ENCODE results near the gene BCL11B. TPM values are rescaled to one million over a fixed set of nuclear protein-coding genes. Genes with fewer than 3 reads are reported as not detected.

BCL11B gene
- polyA plus RNA-seq, 12 donors = 0.77 to 21.1 (median 1.4) TPM; not detected in 1

GRCh38 chr14:99163446-99163845, 108.6 kb downstream of the BCL11B start:
- no peak for DNase-seq

DNA sequence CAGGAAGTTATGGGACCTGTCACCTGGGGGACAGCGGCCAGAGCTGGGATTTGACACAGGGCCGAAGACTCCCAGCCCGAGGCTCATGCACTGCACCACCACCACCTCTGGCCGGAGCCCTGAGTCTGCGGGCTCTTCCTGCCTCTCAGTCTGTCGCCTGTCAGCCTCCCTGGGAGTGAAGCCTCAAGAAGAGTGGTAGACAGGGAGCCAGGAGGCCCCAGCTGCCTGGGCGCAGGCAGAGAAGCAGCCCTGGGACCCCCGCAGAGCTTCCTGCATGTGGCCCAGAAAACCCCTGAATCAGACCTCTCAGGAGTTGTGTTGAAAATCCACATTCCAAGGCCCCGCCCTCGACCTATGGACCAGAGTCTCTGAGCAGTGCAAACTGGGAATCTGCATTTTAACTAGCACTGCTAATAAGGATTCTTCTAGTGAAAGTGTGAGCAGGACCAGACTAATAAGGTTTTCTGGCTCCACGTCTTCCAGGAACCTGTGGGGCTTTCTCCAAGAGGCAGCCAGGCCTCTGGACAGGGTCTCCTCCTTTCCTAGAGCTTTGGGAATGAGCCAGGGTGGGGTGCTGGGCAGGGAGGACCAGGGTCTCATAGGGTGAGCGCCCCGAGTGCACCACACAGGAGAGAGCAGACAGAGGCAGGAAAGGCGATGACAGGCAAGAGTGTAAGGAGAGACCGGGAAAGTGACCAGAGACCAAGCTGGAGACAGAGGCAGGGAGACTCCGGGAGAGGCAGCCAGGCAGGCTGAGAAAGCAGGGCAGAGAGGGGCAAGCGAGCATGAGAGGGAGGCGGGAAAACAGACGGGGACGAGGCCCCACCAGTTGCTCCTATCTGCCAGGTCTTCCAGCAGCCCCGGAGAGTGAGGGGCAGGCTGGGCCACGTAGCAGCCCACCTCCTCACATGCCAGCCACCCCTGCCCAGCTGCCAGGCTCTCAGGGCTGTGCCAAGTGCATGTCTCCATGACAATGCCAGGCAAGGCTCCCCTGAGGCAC, 112.4 kb downstream of the BCL11B start:
- no peak for DNase-seq

GRCh38 chr14:99158646-99159165, 113.3 kb downstream of the BCL11B start:
- DNase-seq = no peak

GRCh38 chr14:99158150-99158549, 113.8 kb downstream of the BCL11B start:
- no peak for DNase-seq

DNA sequence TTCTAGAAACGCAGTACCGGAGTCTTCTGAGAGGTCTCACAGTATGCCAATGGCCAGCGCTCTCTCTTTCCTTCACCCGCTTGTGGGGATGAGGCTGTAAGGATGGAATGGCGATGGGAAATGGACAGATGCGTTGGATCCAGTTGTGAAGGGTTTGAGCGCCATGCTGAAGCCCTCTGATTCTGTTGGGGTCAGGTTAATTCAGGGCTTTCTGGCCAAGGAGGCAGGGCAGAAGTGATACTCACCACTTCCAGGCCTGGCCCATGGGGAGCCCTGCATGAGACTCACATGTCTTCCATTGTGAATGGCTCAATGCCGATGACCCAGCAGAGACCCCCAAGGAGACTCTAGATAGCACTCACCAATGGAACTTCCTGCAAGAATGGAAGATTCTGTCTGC, 114.3 kb downstream of the BCL11B start:
- no peak for DNase-seq

DNA sequence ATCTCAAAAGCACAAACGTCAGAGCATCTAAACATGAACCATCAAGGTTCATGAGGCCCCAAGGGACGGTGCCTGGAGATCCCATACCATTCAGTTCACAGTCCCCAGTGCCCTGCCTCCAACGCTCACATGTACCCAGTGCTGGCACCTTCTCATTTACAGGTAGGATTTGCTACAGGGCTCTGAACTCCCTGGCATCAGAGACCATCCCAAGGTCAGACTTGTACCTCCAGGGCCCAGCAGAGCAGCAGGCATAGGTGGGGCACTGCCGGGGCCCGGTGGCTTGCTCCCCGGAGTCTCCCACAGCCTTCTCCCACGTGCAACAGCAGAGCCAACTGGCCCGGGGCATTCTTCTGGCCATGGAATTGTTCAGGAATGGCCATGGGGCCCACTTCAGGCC, 114.8 kb downstream of the BCL11B start:
- DNase-seq = no peak

DNA sequence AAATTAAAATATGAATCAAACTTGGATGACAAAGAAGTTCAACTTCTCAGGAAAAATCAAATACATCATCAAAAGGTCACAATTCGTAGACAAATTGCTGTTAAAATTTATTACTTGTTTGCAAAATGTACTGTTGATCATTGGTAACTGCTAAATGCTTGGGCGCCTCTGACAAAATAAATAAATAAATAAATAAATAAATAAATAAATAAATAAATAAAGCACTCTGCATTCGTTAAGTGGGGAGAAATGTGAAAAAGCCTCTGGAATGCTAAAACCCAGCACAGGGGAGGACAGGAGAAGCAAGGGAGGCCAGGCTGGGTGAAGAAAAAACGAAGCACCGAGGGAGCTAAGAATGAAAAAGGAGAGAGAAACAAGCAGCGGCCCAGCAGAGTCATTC, 115.2 kb downstream of the BCL11B start:
- no peak for DNase-seq

DNA sequence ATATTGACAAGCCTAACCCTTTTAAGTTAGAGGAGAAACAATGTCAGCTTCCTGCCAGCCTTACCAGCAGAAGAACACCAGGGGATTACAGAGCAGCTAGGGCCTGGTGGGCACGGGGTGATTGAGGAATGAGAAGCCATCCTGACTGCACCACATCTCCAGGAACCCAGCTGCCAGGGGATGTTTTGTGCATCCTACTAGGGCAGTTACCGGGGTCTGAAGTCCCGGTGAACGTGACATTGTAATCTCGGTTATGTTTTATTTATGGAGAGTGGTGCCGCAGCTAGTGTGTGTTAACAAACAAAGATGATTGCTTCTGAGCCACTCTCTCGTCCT, 115.9 kb downstream of the BCL11B start:
- DNase-seq = no peak

GRCh38 chr14:99155173-99156089, 116.6 kb downstream of the BCL11B start:
- no peak for DNase-seq

DNA sequence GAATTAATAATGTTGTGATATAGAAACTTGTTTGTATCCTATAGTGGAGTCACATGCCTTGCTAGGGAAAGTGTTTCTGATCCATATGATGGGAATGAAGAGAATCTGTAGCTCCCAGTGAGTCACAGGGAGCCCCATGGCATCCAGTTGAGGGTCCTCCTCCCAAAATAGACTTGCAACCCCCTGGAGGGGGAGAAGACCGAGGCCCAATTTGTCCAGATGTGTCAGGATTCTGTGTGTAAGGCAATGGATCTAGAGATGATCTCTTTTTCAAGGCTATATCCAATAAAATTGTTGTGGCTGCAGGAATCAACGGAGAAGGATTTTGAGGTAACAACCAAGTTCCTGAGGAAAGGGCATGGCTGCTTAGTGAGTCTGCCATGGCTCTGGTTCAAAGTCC, 121.8 kb downstream of the BCL11B start:
- no peak for DNase-seq

DNA sequence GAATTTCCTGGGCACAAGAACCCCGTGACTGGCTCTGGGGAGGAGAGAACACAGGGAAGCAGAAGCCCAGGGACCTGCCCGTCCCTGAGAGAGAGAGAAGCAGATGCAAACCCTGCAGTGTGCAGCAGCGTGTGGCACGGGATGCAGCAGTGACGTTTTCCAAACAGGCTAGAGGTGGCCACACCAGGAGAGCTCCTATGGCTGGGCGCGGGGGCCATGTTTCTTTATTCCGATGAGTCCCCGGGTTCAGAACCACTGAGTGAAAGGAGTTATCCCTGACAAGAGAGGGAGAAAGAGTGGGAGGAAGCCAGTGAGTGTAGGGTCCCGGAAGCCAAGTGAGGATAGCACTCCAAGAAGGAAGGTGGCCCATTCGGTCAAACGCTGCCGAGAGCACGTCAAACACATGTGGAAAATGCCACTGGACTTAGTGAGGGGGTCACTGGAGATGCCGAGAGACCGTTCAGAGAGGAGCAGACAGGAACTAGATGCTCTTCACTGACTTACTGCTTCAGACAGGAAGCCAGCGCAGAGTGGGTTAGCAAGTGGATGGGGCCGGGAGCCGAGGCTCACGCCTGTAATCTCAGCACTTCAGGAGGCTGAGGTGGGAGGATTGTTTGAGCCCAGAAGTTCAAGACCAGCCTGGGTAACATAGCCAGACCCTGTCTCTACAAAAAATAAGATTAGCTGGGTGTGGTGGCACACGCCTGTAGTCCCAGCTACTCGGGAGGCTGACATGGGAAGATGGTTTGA, 123.0 kb downstream of the BCL11B start:
- no peak for DNase-seq

DNA sequence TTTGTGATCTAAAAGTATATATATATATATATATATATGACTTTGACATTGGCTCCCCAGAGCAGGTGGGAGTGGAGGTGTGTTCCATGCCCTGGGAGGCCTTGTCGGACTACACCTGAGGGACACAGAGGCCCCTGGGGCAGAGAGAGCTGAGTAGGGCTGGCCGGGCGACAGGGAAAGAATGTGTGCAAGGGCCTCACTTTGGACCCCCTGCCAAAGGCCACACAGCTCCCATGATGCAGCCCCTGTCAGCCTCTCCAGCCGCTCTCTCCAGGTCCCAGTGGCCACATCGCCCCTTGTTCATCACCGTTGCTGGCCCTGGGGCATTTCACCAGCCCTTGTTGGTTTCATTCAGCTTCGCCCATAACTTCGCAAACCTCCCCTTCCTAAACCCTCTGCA, 123.9 kb downstream of the BCL11B start:
- DNase-seq = no peak

DNA sequence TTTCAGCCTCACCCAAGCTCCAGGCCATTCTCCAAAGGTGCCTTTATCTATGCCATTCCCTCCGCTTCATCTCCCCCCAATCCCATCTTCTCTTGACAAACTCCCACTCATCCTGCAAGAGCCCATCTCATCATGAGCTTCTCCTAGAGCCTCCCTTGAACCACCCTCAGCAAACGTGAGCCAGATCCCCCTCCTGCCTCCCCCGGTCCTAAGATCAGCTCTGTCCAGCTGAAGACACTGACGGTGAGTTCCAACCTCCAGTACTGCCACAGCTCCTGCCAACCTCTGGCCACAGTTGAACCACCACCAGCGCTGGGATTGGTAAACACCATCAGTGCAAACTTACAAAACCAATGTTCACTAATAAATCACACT, 124.6 kb downstream of the BCL11B start:
- no peak for DNase-seq

DNA sequence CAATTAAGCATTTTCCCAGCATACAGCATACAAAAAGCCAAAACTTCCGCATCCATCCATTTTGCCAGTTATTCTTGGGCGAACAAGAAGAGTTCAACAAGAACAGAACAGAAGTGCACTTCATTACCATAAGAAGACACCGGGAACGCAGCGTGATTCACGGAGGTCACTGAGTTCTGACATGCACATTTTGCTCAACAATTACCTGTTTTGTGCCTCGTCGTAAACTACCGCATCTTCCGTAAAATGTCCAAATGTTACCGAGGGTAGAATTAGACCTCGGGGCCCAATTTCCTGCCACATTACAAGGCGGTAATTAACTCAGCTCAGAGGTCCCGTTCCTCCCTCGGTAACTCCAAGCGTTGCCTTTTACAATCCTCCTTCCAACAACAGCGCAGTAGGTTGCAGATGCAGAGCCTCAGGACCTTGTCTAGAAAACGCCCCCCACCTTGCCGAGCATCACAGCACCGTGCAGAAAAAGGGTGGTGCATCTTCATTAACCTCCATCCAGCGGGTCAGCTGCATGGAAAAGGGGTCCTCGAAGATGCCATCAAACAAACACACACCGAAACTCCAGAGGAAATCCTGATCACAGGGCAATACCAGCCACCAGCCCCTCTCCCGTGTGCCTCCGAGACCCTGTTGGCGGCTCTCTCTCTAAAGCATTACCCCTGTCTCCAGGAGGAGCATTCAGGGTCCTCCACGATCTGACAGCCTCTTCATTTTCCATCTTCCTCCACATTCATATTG, 125.2 kb downstream of the BCL11B start:
- no peak for DNase-seq

- DNase-seq = no peak
Observed at GRCh38 chr14:99145307-99145706, 126.7 kb downstream of the BCL11B start.

DNA sequence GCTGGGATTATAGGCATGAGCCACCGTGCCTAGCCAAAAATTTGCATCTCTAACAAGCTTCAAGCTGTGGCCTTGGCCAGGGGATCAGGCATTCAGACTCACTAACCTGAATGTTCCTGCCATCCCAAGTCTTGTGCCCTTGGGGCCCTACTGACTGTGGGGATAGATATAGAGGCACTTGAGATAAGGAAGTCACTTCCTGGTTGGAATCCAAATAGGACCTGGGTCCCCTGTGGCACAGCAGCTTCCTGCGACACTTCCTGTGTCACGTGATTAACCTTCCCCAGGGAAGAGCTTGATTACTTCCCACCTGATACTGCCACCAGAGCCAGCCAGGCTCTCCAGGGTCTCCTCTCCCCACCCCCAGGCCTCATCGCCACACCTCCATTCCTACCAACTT, 128.2 kb downstream of the BCL11B start:
- no peak for DNase-seq

DNA sequence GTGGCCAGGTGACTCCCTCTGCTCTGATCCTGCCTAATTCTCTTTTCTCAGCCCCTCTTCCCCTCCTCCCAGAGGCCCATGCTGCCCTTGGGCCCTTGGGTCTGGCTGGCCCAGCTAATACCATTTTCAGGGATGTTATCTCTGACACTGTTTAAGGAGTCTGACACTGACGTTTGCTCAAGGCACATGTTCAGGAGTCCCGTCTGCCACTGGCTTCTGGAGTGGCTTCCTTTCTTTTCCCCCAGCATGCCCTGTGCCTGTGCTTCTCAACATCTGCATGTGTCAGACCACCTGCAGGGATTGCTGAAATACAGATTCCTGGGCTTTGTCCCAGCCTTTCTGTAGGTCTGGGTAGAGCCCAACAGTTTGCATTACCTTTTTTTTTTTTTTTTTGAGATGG, 128.9 kb downstream of the BCL11B start:
- no peak for DNase-seq

- no peak for DNase-seq
Observed at GRCh38 chr14:99141236-99141635, 130.8 kb downstream of the BCL11B start.

- no peak for DNase-seq
Observed at GRCh38 chr14:99138999-99139865, 132.8 kb downstream of the BCL11B start.
